Measurements from ENCODE around the gene SLC35F3. TPM values are rescaled to one million over a fixed set of nuclear protein-coding genes. Genes with fewer than 3 reads are reported as not detected.

The SLC35F3 gene
- total RNA-seq, 2 donors from 2014 or later: 0.13 TPM; not detected in 1

DNA sequence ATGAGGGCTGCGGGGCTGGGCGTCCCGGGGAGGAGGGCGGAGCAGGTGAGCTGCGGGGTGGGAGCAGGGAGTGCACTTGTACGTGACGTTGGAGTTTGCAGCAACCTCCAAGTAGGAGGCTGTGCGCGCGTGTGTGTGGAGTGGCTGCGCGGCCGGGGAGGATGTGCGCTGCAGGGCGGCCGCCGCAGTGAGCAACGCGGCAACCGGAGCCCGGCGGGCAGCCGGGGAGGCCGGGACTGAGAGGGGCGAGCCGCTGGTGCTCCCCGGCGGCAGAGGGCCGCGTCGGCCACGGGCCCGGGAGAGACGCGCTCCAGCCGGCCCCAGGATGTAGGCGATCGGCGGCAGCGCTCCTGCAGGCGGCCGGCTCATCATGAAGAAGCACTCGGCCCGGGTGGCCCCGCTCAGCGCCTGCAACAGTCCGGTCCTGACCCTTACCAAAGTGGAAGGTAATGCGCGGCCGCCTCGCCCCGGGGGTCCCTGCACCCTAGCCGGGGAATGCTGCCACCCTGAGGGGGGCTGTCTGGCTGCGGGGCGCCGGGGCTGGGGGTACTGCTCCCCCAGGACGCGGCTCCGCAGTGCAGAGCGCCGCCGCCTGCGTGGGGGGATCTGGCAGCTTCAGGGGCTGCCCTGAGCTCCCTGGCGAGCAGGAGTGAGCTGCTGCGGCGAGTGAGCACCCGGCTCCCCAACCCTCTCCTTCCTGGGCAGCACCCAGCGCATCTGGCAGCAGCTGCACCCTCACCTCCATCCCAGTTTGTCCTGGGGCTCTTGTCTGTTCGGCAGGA is 309.8 kb downstream of the SLC35F3 start:
- H3K27ac ChIP-seq: no peak overlapping the region
- DNase-seq: no peak

DNA sequence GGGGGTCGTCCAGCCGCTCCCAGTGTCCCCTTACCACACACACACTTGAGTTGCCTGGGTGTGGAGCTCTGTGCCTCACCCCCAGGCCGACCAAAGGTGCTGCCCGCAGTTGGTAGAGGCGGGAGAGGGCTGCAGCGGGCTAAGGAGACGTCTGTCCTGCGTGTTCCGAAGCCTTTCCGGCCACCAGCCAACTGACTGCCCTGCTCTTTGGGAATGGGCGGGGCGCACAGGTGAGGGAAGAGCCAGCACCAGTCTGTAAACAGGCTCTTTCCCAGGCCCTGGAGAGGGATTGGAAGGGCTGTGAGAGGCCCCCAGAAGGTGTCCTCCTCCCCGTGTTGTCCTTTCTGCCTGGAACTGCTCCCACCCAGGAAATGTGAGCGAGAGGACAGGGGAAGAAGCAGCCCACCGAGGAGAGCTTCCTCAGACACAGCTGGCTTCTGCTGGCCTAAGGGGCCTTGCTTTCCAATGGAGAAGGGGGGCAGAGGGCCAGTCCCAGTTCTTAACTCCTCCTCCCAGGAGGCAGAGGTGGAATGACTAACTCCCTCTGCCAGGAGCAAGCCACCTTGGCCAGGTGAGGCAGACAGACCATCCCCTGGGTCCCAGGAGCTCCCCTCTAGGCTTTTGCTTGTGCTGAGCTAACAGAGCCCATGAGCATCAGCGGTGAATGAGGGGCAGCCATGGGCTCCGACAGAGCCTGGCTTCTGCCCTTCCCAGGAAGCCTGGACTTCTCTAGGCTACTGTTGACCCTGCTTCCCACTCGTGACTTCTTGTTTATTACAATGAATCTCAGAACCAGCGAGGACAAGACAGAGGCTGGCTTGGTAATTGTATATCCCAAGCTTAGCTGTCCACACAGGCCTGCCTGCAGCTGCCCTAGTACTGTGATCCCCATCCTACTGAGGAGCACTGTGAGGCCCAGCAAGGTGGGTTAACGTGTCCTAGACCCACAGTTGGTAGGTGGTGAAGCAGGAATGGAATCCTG is 310.7 kb downstream of the SLC35F3 start:
- peak; percentile 19 for DNase-seq
- H3K27me3 ChIP-seq: peaks cover 15% of the 10 kb centered on the region
- TF ChIP-seq, protein P1, sequence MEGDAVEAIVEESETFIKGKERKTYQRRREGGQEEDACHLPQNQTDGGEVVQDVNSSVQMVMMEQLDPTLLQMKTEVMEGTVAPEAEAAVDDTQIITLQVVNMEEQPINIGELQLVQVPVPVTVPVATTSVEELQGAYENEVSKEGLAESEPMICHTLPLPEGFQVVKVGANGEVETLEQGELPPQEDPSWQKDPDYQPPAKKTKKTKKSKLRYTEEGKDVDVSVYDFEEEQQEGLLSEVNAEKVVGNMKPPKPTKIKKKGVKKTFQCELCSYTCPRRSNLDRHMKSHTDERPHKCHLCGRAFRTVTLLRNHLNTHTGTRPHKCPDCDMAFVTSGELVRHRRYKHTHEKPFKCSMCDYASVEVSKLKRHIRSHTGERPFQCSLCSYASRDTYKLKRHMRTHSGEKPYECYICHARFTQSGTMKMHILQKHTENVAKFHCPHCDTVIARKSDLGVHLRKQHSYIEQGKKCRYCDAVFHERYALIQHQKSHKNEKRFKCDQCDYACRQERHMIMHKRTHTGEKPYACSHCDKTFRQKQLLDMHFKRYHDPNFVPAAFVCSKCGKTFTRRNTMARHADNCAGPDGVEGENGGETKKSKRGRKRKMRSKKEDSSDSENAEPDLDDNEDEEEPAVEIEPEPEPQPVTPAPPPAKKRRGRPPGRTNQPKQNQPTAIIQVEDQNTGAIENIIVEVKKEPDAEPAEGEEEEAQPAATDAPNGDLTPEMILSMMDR (IDR thresholded peaks at IDR 0.05): no peak

More for the DNA sequence above, 309.8 kb downstream of the SLC35F3 start:
- Histone ChIP-seq H3K4me3 (peak overlapping the region; percentile 35), H3K4me1 (peaks cover 4% of the 10 kb centered on the region), H3K9ac (ENCODE audit: low read depth in 2 of 2, low read length in 2 of 2) (no peak overlapping the region), H3K9me3 (no peaks in the 10 kb centered on the region), H3K27me3 (peaks cover 15% of the 10 kb centered on the region), H3K36me3 (no peaks in the 10 kb centered on the region)
- intact Hi-C loops (cut with DNase I): no loop called here
- TF ChIP-seq, protein P1 (IDR thresholded peaks at IDR 0.05): no peak

DNA sequence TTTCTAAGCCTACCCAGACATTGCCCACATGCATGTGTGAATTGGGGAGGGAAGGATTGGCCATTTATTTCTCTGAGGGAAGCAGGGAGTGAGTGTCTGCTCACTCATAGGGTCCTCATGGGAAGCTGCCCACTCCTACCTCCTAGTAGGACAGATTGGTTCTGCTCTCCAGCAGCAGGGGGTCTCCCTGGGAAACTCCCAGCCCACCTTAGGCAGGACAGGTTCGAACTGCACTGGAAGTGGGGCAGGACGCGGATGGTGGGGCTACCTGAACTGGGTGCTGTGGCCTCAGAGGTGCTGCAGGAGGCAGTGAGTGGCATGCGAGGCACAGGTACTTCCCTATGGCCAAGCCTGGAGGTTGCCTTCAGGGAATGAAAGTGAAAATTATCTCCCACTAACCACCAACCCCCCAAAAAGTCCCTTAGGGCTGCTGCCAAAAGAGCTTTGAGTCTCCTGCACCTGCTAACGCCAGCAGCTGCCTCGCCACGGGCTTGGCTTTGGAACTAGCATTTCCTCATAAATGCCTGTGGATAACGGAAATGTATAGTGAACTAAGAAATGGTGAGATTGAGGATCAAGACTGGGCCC is 311.7 kb downstream of the SLC35F3 start:
- H3K9me3 ChIP-seq: no peaks in the 10 kb centered on the region
- peaks cover 15% of the 10 kb centered on the region for H3K27me3 ChIP-seq
- H3K36me3 ChIP-seq: no peaks in the 10 kb centered on the region
- H3K4me3 ChIP-seq: no peak overlapping the region
- peak overlapping the region in 1 of 2 donors; percentile 12 for H3K9ac ChIP-seq (ENCODE audit: low read depth in 2 of 2, low read length in 2 of 2)
- TF ChIP-seq, protein P1 (IDR thresholded peaks at IDR 0.05): no peak
- H3K4me1 ChIP-seq: peaks cover 4% of the 10 kb centered on the region
- intact Hi-C loops (cut with DNase I): no loop called here
- no peak overlapping the region for H3K27ac ChIP-seq
- no peak for DNase-seq

More for the DNA sequence above, 310.7 kb downstream of the SLC35F3 start:
- Histone ChIP-seq H3K9ac (ENCODE audit: low read depth in 2 of 2, low read length in 2 of 2) (no peak overlapping the region), H3K9me3 (no peaks in the 10 kb centered on the region), H3K36me3 (no peaks in the 10 kb centered on the region), H3K4me3 (peak overlapping the region; percentile 35), H3K27ac (no peak overlapping the region), H3K4me1 (peaks cover 4% of the 10 kb centered on the region)
- intact Hi-C loops (cut with DNase I): no loop called here

DNA sequence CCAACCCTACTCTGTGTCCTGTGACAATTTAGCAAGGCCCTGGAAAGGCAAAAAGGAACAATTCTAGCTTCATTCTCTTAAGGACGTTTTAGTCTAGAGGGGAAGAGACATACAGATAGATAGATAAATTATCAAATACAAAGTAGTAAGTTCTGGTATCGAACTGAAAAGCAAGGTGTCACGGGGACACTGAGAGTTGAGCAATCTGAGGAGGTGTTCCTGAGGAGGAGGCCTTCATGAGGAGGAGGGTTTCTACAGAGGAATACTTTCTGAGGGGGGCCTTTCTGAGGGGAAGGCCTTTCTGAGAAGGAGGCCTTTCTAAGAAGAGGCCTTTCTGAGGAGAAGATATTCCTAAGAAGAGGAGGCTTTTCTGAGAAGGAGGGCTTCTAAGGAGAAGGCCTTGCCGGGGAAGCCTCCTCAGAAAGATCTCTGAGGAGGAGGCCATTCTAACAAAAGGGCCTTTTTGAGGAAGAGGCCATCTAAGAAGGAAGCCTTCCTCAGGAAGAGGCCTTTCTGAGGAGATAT is 312.9 kb downstream of the SLC35F3 start:
- Histone ChIP-seq H3K36me3 (no peaks in the 10 kb centered on the region), H3K4me1 (peaks cover 4% of the 10 kb centered on the region), H3K27me3 (peaks cover 15% of the 10 kb centered on the region), H3K27ac (no peak overlapping the region), H3K4me3 (no peak overlapping the region), H3K9ac (ENCODE audit: low read depth in 2 of 2, low read length in 2 of 2) (no peak overlapping the region), H3K9me3 (no peaks in the 10 kb centered on the region)
- TF ChIP-seq, protein P1 (IDR thresholded peaks at IDR 0.05): no peak
- intact Hi-C loops (cut with DNase I): no loop called here
- DNase-seq: no peak

DNA sequence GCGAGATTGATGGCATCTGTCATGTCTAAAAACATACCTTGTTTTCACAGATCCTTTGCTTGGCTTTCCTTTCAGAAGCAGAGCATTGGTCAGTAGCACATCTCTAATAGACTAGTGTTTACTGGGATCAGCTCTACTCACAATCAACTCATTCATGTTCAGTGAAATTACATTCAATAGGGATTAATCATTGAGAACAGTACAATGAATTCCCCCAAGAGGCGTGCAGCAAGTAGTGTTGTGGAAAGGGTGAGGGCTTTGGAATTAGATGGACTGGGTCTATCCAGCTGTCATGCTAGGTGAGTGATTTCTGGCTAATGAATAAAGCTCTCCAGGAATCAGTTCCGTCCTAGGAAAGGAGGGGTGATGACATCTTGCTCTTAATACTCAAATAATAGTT is 313.6 kb downstream of the SLC35F3 start:
- intact Hi-C loops (cut with DNase I): no loop called here
- peaks cover 15% of the 10 kb centered on the region for H3K27me3 ChIP-seq
- H3K36me3 ChIP-seq: no peaks in the 10 kb centered on the region
- no peak for DNase-seq
- TF ChIP-seq, protein P1 (IDR thresholded peaks at IDR 0.05): no peak
- no peak overlapping the region for H3K4me3 ChIP-seq
- peaks cover 4% of the 10 kb centered on the region for H3K4me1 ChIP-seq
- no peak overlapping the region for H3K9ac ChIP-seq (ENCODE audit: low read depth in 2 of 2, low read length in 2 of 2)
- no peaks in the 10 kb centered on the region for H3K9me3 ChIP-seq
- no peak overlapping the region for H3K27ac ChIP-seq

All from colonic mucosa (tissue), 4 donors.